Loucy (cell line): ENCODE measurements around the gene CACNA1D.

Source experiments
- EZH2phosphoT487 ChIP-seq: fragments of 200-600 bp; IDR thresholded peaks from 2 replicates; pipeline ENCODE4 v1.6.1; 2018; ENCODE audit warnings: antibody characterized with exemption, mild to moderate bottlenecking, moderate library complexity, borderline replicate concordance
- TF ChIP-seq, protein P1 (sequence below): fragments of 200-600 bp; sonication (generic); conservative IDR thresholded peaks from 2 replicates; pipeline ENCODE4 v1.5.1; 2014; ENCODE audit warnings: mild to moderate bottlenecking, antibody characterized with exemption, low read length

DNA sequence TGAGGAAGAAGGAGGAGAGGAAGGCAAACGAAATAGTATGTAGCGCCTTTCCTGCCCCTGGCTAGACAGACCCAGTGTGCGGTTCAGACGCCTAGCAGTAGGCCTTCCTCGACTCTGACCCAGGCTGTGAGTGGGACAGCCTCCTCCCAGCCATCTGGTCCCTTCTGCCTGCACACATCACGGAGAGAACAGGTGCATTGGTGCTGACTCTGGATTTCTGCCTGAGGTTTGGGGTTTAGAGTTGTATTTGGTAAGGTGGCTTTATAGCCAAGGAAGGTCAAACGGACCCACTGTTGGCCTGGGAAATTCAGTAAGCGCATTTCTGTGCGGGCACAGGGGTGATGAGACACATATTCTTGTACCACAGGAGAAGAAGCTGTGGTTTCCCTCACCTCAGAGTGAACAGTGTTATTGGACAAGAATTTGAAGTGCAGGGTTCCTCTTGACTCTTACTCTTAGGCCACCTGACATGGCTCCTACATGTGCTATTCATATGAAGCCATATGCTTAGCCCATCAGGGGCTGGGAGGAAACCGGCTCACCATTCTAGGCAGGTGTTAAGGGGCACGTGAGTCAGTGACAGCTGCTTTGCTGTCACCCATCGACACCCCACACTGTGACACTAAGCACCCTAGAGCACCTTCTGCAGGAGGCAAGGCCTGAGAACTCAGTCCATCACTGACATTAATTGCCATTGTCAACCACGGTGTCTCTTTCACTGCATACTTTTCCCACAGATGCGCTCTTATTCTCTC is 208.5 kb downstream of the CACNA1D start:
- TF ChIP-seq, protein P1, sequence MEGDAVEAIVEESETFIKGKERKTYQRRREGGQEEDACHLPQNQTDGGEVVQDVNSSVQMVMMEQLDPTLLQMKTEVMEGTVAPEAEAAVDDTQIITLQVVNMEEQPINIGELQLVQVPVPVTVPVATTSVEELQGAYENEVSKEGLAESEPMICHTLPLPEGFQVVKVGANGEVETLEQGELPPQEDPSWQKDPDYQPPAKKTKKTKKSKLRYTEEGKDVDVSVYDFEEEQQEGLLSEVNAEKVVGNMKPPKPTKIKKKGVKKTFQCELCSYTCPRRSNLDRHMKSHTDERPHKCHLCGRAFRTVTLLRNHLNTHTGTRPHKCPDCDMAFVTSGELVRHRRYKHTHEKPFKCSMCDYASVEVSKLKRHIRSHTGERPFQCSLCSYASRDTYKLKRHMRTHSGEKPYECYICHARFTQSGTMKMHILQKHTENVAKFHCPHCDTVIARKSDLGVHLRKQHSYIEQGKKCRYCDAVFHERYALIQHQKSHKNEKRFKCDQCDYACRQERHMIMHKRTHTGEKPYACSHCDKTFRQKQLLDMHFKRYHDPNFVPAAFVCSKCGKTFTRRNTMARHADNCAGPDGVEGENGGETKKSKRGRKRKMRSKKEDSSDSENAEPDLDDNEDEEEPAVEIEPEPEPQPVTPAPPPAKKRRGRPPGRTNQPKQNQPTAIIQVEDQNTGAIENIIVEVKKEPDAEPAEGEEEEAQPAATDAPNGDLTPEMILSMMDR: no peak
- TF ChIP-seq EZH2phosphoT487: no peak
